Kidney (tissue), 14 donors: ENCODE data around the gene ARHGDIA. TPM values are rescaled to one million over a fixed set of nuclear protein-coding genes. Genes with fewer than 3 reads are reported as not detected.

ENCODE experiments used
- DNase-seq, 5 donors: peaks; one replicate each; pipeline ENCODE4 v3.0.0-alpha.2; 2013 to 2020
- FAIRE-seq: peaks from 2 replicates; lab custom pipeline; 2012; peaks lifted over from hg19 to GRCh38; lab: Jason Lieb, UNC
- H3K27ac ChIP-seq, 2 donors: one replicate each; pipeline ENCODE4 v1.7.0; 2013; ENCODE audit warnings: low read depth in 2 of 2, low read length in 2 of 2, inconsistent platforms in 1 of 2
- H3K27me3 ChIP-seq: one replicate; pipeline ENCODE4 v1.7.1; 2013; ENCODE audit warnings: low read length, inconsistent platforms; ENCODE audit not compliant: control insufficient read depth, insufficient read depth
- H3K36me3 ChIP-seq, 3 donors: one replicate each; pipeline versions ENCODE4 v1.7.0 to v1.7.1; 2013; ENCODE audit warnings: low read length in 3 of 3, control low read depth in 1 of 3, inconsistent platforms in 1 of 3; ENCODE audit not compliant: insufficient read depth in 3 of 3, control insufficient read depth in 2 of 3
- H3K4me1 ChIP-seq, 3 donors: one replicate each; pipeline versions ENCODE4 v1.7.0 to v1.7.1; 2013; ENCODE audit warnings: low read length in 3 of 3, inconsistent platforms in 1 of 3, low read depth in 1 of 3; ENCODE audit not compliant: control insufficient read depth in 2 of 3, insufficient read depth in 2 of 3
- H3K4me3 ChIP-seq, 3 donors: one replicate each; pipeline versions ENCODE4 v1.7.0 to v1.8.1; 2013; ENCODE audit warnings: low read length in 3 of 3, control low read depth in 1 of 3, inconsistent platforms in 1 of 3
- H3K9ac ChIP-seq, 3 donors: one replicate each; pipeline versions ENCODE4 v1.7.0 to v1.7.1; 2013; ENCODE audit warnings: low read length in 3 of 3, control low read depth in 1 of 3, inconsistent platforms in 1 of 3
- H3K9me3 ChIP-seq, 3 donors: one replicate each; pipeline versions ENCODE4 v1.7.0 to v1.7.1; 2013; ENCODE audit warnings: low read length in 3 of 3, control low read depth in 1 of 3, inconsistent platforms in 1 of 3; ENCODE audit not compliant: control insufficient read depth in 2 of 3, insufficient read depth in 1 of 3
- CTCF ChIP-seq: IDR thresholded peaks from 3 replicates; pipeline ENCODE4 v1.5.1; 2012; ENCODE audit warnings: mild to moderate bottlenecking, moderate library complexity, borderline replicate concordance; ENCODE audit not compliant: insufficient read depth; ENCODE audit errors: extremely low read depth
- intact Hi-C: fragments of 100-400 bp; cut with DNase I; formaldehyde crosslinking; loops from one replicate; pipeline ENCODE4 v1.11.1; 2022
- polyA plus RNA-seq: library from polyadenylated mRNA; stranded (reverse); fragments of 350-450 nt; fragmentation: Illumina TruSeq; extraction: RNeasy Lipid Tissue Mini Kit (QIAGEN cat#74804); gene quantifications from one replicate; pipeline ENCODE4 v1.2.3, GENCODE V29; 2014; ENCODE audit warnings: low read depth, low replicate concordance; ENCODE audit not compliant: insufficient read depth
- total RNA-seq: library from RNA; stranded (reverse); fragmentation: NEBNext Ultra II Directional; extraction: Animal tissue kit (Norgen Biotek cat#: 25700); gene quantifications from one replicate; pipeline ENCODE4 v1.2.1, GENCODE V29; 2021
- donor health status: control.
- donor health status: control.
- donor health status: control.
- donor health status: control.
- donor health status: control.
- donor health status: DM: yes; HTN: yes; CAD: no.
- donor health status: Normal renal cell carcinoma (clear cell type).

ARHGDIA gene
- total and polyA plus RNA-seq, 2 donors from 2014 or later: 424 to 453 TPM

GRCh38 chr17:81917565-81918332 lies 46.6 kb upstream of the ARHGDIA start, which contains the start of gene SIRT7:
SIRT7 (minus strand) TSS chr17:81918176; CDS start chr17:81918131, 45 bp downstream.
- Histone ChIP-seq H3K4me1 (peaks cover 0 to 16% (median 8%) of the 10 kb centered on the region in 3 donors), H3K27me3 (no peaks in the 10 kb centered on the region), H3K4me3 (peak within 1 kb of the TSS; percentile 39 to 73 (median 72)), H3K27ac (peak within 1 kb of the TSS in 1 of 2 donors; percentile 43), H3K9ac (peak within 1 kb of the TSS; percentile 5 to 67 (median 19)), H3K9me3 (no peaks in the 10 kb centered on the region), H3K36me3 (peaks cover 0 to 38% (median 30%) of the 10 kb centered on the region in 3 donors)
- TF ChIP-seq CTCF: no peak
- FAIRE-seq (no peak), DNase-seq (peak; percentile 84 to 94 (median 90))
- intact Hi-C loops: no loop called here

GRCh38 chr17:81916234-81917001 lies 45.3 kb upstream of the ARHGDIA start:
- Histone ChIP-seq H3K27ac (no peak overlapping the region), H3K9ac (no peak overlapping the region)
- FAIRE-seq: no peak

GRCh38 chr17:81915331-81915730 lies 44.2 kb upstream of the ARHGDIA start:
- intact Hi-C loops: no loop called here
- H3K9ac ChIP-seq: no peak overlapping the region
- H3K4me1 ChIP-seq: peaks cover 0 to 10% (median 8%) of the 10 kb centered on the region in 3 donors
- DNase-seq (no peak), FAIRE-seq (no peak)
- H3K27ac ChIP-seq: no peak overlapping the region
- H3K4me3 ChIP-seq: no peak overlapping the region
- peaks cover 0 to 35% (median 29%) of the 10 kb centered on the region in 3 donors for H3K36me3 ChIP-seq
- H3K9me3 ChIP-seq: no peaks in the 10 kb centered on the region
- H3K27me3 ChIP-seq: no peaks in the 10 kb centered on the region
- no peak for TF ChIP-seq CTCF

More at GRCh38 chr17:81916234-81917001, 45.3 kb upstream of the ARHGDIA start:
- intact Hi-C loops: no loop called here
- H3K4me1 ChIP-seq: peaks cover 0 to 11% (median 8%) of the 10 kb centered on the region in 3 donors
- no peak for TF ChIP-seq CTCF
- H3K36me3 ChIP-seq: peaks cover 0 to 35% (median 29%) of the 10 kb centered on the region in 3 donors
- peak overlapping the region in 1 of 3 donors; percentile 73 for H3K4me3 ChIP-seq
- DNase-seq: no peak
- H3K9me3 ChIP-seq: no peaks in the 10 kb centered on the region
- no peaks in the 10 kb centered on the region for H3K27me3 ChIP-seq
